ENCODE results near the gene WNK2.
A peak's percentile ranks its signal among the peaks of the same experiment; 100 is the strongest.

The WNK2 gene

GRCh38 chr9:93295456-93296076, 111.6 kb downstream of the WNK2 start:
- DNase-seq (ENCODE audit: low read depth), result no peak

DNA sequence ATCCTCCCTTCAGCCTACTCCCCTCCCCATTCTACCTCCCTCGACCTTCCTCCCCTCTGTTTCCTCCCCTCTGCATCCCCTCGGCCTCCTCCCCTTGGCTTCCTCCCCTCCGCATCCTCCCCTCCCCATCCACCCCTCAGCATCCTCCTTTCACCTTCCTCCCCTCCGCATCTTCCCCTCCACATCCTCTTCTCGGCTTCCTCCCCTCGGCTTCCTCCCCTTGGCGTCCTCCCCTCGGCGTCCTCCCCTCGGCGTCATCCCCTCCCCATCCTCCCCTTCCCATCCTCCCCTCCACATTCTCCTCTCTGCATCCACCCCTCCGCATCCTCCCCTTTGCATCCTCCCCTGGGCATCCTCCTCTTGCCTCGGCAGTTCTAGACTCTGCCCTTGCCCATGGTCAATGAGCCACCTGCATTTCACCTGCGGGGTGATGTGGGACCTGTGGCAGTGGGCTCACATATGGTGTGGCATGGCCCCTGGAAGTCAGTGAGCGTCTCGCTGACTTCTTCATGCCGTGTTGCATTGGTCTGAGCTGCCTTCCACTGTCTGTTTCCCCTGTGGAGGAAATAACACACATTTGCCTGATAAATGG, 113.0 kb downstream of the WNK2 start:
- no peak for DNase-seq (ENCODE audit: low read depth)

- no peak for DNase-seq (ENCODE audit: low read depth)
Measured at GRCh38 chr9:93297659-93298497, 113.9 kb downstream of the WNK2 start.

- no peak for DNase-seq (ENCODE audit: low read depth)
Measured at GRCh38 chr9:93298498-93299417, 114.8 kb downstream of the WNK2 start.

DNA sequence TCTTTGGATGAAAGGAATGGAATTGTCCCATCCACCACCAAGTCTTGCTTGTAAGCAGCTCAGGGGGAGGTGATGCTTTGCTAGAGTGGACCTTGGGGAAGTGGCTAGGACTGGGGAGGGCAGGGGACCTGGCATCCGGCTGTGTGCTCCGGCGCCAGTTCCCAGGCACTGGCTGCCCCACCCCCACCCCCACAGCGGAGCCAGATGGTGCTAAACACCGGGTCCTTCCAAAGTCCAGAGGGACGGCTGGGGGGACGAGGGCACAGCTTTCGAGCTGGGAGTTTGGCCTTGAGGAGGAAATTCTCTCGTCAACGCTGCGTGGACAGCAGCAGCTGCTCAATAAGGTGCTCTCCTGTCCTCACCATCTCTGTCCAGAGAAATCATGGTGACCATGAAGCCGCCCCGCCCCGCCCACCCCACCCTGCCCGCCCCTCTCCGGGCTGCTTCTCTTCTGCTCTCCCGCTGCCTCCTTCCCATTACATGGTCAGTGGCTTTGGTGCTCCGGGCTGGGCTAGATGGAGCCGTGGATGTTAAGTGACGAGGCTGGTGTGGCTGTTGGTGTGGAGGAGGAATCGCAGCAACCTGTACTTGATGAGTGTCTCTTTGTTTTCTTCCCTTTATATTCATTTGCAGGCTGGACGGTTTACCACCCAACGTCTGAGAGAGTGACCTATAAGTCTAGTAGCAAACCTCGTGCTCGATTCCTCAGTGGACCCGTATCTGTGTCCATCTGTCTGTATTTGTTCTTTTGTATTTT, 115.7 kb downstream of the WNK2 start:
- no peak for DNase-seq (ENCODE audit: low read depth)

DNA sequence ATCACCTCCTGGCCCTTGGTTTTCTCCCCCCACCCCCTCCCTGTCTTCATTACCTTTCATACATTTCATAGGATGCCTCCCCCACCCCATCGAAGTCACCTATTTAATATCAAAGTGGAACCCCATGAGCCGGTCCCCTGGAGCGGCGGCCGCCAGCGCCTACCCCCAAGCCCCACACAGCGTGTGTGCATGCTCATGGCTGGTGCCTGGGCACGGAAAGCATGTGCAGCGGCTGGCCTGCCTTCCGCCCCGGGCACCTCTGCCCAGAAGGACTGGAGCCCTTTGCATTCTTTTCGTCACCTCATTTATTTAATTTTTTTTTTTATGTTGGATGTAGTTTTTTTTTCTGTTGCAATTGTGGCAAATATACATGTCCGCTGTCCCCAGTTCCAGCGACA, 116.2 kb downstream of the WNK2 start:
- DNase-seq (ENCODE audit: low read depth), result no peak

DNA sequence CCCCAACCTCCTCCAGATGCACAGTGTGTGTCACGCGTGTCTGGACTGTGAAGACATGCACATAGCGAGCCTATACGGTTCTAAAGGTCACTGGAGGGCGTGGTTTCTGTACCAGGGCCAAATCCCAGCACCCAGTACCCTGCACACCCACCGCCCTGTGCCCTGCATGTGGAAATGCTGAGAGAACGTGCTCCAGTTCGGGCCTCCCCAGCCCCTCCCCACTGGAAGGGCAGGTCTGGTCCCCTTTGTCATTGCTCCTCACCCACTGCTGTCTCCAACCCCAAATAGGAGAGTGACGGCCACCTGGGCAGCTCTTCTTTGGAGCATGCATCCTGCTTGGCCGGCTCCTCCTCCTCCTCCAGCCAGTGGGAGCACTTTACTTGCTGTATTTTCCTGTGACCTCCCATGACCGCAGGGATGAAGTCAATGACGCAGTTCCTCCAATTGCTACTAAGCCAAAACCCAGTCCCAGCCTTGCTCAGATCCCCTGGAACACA, 116.7 kb downstream of the WNK2 start:
- no peak for DNase-seq (ENCODE audit: low read depth)

- no peak for DNase-seq (ENCODE audit: low read depth)
Measured at GRCh38 chr9:93301291-93301811, 117.4 kb downstream of the WNK2 start.

- no peak for DNase-seq (ENCODE audit: low read depth)
Measured at GRCh38 chr9:93301911-93302541, 118.1 kb downstream of the WNK2 start.

- DNase-seq (ENCODE audit: low read depth), result peak; percentile 14
Measured at GRCh38 chr9:93302586-93303257, 118.8 kb downstream of the WNK2 start.

DNA sequence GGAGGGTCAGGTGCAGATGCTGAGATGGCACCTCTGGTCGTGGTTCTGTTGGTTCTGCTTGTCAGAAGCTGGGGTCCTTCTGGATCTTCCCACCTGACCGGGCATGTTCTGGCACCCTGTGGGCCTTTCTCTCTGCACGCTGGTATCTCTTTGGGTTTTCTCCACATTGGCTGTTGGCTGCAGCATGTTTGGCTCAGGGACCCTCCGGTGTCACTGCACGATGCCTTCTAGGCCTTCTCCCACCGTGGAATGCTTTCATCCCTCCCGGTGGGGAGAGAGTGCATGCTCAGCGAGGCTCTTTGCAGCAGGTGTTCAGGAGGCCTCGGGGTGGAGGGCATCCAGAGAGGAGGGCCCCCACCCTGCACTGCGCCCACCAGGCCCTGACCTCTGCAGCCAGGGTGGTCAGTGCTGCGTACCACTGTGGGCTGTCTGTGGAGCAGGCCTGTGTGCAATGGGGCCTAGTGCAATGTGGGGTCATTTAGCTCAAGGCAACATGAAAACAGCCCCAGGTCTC, 119.4 kb downstream of the WNK2 start:
- no peak for DNase-seq (ENCODE audit: low read depth)

GRCh38 chr9:93303806-93304573, 120.1 kb downstream of the WNK2 start:
- DNase-seq (ENCODE audit: low read depth), result no peak

GRCh38 chr9:93304574-93305496, 120.9 kb downstream of the WNK2 start:
- no peak for DNase-seq (ENCODE audit: low read depth)

DNA sequence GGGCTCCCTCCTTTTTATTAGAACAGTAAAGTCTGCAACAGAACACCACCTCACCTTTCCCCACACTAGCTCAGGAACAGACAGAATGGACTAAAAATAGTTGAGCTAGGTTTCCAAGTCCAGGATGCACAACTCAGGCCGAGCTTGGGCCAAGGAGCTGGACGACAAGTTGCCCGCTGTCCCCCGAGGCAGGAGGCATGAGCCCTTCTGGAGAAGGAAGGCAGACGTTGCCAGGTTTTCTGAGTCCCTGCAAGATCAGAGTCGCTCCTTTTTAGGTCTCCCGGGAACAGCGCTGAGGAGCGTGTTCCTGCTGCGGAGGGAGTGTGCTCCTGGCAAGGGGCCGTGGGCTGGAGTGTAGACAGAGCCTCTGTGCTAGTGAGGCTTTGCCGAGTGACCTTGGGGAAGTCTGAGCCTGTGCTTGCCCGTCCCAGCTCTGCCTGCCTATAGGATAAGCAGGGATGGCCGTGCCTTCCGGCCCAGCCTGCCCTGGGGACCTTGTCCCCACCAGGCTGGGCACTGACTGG, 121.6 kb downstream of the WNK2 start:
- DNase-seq (ENCODE audit: low read depth), result no peak

DNA sequence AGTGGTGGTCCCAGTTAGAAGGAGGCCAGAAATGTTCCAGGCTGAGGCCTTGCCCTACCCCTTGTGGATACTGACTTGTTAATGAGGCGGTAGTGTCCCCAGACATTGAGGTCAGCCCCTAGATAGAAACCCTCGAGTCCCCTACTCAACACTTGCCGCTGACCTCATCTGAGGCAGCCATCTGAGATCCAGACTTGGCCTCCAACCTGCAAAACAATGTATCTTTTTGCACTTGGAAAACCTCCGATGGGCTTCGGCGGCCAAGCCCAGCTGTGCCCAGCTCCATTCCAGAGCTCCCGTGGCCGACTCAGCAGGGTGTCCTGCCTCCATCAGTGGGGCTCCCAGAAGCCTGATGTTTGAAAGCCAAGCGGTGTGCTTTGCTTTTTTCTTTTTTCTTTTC, 122.1 kb downstream of the WNK2 start:
- DNase-seq (ENCODE audit: low read depth), result no peak

DNA sequence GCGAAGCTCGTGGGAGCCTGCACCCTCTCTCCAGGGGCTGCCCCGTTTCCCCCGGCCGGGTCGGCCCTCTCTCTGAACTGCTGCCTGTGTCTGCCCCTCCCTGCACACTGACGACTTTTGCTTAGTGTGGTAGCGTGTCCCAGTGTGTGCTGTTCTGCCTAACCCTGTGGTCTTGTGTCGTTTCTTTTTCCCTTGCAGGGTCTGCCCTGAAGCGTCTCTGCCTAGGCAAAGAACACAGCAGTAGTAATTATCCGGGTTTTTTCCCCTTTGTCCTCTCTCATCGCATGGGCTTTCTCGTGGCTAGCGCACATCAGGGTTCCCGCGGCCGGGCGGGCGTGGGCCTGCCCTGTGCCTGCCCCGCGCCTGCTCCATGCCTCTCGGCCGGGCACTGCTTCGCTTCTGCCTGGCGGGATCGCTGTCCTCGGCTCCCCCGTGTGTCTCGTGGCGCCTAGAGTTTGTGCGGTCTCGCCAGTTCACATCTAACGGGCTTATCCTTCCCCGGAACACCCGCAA, 122.7 kb downstream of the WNK2 start:
- DNase-seq (ENCODE audit: low read depth), result no peak

GRCh38 chr9:93307468-93308157, 123.7 kb downstream of the WNK2 start:
- no peak for DNase-seq (ENCODE audit: low read depth)
